NCI-H1105 (cell line): Measurements from ENCODE around the gene MAGI2.
A peak's percentile ranks its signal among the peaks of the same experiment; 100 is the strongest.

Experiments
- DNase-seq: peaks from one replicate; lab custom pipeline; 2025; lab: John Stamatoyannopoulos, UW

MAGI2 gene

GRCh38 chr7:78179211-78179610, 1274.3 kb downstream of the MAGI2 start:
- no peak for DNase-seq

DNA sequence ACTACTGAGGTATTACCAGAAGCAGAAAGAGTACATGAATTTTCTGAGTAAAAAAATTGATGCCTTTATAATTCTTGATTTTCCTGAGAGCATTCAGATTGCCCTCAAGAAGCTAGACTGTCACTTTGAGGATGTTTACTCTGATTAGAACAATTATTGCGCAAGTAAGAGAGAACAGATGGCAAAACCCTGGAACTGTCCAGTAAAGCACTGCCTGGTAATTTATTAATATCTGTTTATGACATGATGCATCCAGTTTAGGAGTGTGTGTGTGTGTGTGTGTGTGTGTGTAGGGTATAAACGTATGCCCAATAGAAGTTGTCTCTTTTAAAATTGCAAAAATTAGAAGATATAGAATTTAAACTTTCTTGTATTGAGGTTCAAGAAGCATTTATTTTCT, 1275.1 kb downstream of the MAGI2 start:
- DNase-seq: no peak

DNA sequence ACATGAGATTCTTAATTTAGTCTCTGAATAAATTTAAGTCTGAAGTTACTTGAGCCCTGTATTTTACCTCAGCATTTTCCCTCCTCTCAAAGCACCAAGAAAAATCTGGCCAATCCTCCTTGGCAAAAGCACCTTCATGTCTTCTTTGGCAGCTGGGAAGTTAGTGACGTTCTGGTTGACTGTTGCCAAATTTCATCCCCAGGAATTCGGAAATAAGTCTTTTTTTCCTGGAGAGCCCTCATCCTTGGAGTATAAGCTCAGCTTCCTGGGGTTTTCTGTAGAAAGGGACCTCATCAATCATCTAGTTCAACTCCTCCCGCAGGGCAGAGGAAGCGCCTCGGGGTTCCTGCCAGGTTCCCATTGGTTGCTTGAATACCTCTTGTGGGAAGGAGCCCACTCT, 1277.3 kb downstream of the MAGI2 start:
- DNase-seq: no peak

DNA sequence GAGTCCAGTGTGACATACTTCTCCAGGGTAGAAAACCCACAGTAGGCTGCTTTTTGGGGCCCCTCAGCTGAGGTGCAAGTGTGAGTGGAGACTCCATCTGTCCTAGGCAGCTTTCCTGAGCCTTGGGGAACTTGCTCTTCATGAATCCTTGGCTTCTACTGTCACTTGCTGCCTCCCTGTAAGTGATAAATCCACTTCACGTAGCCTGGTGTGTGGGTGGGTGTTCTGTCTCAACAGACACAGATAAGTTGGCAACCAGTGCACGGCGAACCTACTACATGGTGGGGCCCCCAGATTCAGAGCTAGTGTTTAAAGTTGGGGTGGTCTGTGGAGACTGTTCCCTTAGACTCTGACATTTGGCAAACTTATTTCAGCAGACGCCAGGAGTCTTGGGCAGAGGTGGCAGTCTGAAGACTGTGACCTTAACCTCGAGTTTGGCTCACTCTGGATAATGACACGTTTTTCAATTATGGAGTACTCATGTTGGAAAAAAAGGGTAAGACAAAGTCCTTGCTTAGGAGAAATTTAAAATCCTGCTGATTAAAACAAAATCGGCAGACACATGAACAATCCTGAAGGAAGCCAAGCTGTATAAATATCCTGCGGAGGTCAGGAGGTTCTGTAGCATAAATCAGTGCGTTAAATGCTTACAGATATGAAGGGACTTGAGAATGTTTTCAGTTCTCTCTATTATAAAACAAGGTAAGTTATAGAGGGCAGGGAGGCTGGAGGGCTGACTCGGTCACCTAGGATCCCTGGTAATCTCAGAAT, 1278.0 kb downstream of the MAGI2 start:
- no peak for DNase-seq

- no peak for DNase-seq
Measured at GRCh38 chr7:78173666-78174065, 1279.8 kb downstream of the MAGI2 start.

DNA sequence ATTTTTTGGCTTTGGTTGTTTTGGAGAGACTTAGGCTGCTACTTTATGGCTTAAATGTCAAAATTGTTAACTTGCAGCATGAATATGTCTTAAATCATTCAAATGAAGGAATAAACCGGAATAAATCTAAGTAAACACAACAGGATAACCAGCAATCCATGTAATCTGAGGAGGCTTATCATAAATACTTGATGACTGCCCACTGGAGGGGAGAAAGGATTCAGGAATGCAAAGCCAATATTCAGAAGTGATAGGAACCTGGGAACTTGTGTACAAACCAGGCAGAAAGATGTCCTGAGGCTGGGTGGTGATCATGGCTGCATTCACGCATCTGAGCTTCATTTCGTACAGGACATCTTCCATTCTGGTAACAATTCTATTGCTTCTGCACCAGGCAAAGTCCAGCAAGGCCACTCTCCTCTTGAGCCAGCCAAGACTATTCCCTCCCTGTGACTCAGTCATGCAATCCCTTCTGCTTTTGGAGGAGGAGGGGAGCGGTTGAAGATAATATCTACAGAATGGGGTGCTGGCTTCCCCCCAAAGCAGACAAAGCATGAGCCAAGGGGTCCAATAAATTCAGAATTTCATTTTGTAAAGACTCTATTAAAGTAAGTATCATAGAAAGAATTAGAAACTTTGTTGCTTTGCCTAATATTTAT, 1280.4 kb downstream of the MAGI2 start:
- DNase-seq: no peak

DNA sequence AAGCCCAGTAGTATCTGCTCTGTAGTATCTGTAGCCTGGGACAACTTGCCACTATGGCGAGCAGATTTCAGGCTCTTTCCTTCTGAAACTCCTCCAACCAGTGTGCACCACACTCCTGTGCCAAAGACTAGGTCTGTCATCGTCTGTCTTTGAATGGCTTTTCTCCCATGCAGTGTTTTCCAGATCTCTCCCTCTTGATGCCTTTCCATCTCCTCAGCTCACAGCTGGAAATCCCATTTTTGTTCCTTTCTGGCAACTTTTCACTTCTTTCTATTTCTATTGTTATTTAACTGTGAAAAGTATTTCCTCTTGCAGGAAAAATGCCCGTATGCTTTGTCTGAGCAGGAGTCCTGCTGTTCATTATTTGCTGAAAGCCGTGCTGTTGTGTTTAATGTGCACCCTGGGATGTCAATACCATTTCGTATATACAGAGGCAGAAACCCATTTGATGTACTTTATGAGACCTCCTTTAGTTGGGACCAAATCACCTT, 1281.2 kb downstream of the MAGI2 start:
- no peak for DNase-seq

GRCh38 chr7:78171398-78171797, 1282.1 kb downstream of the MAGI2 start:
- DNase-seq: no peak

- no peak for DNase-seq
Measured at GRCh38 chr7:78170815-78171214, 1282.7 kb downstream of the MAGI2 start.

- no peak for DNase-seq
Measured at GRCh38 chr7:78169992-78170391, 1283.5 kb downstream of the MAGI2 start.

GRCh38 chr7:78168865-78169264, 1284.6 kb downstream of the MAGI2 start:
- no peak for DNase-seq

GRCh38 chr7:78167860-78168259, 1285.6 kb downstream of the MAGI2 start:
- no peak for DNase-seq

GRCh38 chr7:78165854-78166253, 1287.6 kb downstream of the MAGI2 start:
- no peak for DNase-seq

GRCh38 chr7:78165454-78165853, 1288.0 kb downstream of the MAGI2 start:
- no peak for DNase-seq

DNA sequence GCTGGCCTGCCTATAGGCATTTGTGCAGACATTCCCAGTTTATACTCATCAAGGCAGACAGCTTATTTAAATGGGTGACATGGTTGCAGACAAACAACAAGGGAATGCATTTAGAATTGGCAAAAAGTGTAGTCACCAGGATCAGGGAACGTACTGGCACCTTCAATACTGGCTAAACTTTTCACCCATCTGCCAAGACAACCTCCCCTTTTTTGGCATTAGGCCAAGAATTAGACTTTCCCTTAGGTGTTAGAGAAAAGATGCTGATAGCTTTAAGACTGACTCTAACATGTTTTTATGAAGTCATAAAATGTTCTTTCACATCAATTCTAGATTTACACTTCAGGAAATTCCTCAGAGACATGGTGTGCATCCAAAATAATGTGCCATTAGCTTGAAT, 1289.0 kb downstream of the MAGI2 start:
- no peak for DNase-seq

DNA sequence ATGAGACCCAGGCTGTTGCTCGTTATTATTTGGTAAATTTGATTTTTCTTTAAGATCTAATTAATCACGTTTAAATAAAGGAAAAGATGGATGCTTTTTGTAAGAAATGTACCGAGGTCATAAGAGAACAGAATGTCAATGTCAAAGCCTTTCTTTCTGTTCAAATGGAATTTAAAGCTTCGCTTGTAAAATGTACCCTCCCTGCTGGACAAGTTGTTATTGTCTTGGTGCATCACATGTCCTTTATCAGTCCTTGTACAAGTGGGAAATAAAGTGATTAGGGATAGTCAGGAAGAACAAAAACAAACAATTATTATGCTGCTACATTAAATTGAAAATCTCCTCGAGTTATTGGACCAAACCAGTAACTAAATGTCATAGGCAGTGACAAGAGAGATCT, 1291.7 kb downstream of the MAGI2 start:
- no peak for DNase-seq

DNA sequence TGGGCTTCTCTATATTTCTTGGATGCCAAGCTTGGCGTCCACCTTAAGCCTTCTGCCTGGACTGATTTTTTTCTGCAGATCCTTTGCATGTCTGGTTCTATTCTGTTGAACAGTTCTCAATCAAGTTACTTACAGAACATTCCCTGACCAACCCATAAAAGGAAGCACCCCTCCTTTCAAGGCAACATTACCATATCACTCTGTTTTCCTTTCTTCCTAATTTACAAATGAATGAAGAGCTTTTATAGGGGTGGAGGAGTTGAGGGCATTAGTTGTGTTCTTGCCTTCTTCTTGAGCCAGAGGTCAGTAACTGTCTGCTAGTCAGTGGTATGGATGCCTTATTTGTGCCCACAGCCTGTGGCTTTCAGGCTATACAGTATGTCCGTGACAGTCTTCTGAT, 1293.9 kb downstream of the MAGI2 start:
- DNase-seq: no peak

DNA sequence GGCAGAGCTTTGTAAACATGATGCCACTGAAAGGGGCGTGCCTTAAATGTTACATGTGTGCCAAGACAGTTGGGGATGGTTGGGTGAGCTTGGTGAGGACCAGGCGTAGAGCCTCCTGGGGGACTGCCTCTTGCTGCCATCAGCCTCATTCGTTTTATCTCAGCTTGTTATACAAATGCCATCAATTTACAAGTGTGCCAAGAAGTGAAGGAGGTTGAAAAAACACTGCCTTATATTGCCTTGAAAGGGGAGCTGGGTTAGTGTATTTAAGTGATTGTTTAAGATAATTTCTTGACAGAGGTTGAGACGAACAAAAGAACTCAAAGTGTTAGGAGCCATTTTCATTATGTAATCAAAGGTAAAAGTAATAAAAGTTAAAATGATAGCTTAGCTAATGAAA, 1300.2 kb downstream of the MAGI2 start:
- no peak for DNase-seq

- DNase-seq: peak; percentile 78
Measured at GRCh38 chr7:78151229-78151628, 1302.2 kb downstream of the MAGI2 start.

DNA sequence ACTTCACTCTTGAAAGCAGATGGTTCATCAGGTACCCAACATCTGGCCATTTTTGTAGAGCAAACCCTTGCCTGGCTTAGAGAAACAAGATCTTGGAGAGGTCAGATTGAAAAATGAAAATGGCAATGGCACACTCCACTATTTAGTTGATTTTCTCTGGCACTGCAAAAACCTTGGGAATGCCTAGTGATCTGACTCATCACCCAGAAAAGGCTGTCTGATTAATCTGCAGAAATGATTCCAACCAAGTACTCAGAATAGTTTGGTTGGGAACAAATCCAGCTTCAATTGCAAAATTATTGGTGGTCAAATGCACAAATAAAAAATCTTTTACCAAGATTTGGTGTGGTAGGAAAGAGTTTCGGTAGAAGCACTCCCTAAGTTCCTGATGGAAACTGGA, 1303.7 kb downstream of the MAGI2 start:
- DNase-seq: no peak

DNA sequence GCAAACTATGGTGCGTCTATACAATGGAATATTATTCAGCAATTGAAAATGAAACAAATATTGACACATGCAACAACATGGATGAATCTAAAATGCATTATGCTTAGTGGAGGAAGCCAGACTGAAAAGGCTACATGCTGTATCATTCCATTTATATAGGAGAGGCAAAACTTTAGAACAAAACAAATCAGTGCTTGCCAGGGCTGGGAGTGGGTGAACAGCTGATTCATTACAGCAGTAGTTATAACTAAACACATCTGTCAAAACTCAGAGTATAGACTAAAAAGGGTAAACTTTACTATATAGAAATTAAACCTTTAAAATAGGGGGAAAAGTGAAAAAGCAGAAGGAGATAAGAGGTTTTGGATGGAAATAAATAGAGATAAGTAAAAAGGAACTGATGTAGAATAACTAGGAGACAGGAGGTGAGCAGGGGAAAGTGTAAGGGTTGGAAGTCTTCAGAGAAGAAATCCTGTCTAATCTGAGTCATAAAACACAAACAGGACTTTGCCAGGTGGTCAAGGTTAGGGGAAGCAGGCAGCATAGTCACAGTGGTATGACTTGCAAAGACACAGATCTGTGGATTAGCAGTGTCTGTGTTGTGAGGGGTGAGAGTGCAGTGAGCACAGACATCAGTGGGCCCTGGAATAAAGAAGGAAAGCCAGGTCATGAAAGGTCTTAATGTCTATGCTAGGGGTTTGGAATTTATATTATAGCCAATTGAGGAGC, 1305.1 kb downstream of the MAGI2 start:
- DNase-seq: no peak

- no peak for DNase-seq
Measured at GRCh38 chr7:78146546-78146945, 1306.9 kb downstream of the MAGI2 start.

GRCh38 chr7:78143661-78144060, 1309.8 kb downstream of the MAGI2 start:
- DNase-seq: no peak
